PFSK-1 (cell line): ENCODE measurements around the gene TBX1.
A peak's percentile ranks its signal among the peaks of the same experiment; 100 is the strongest.

ENCODE experiments used
- FOXP2 ChIP-seq: optimal IDR thresholded peaks from 2 replicates; pipeline ENCODE3; 2011; ENCODE audit warnings: borderline replicate concordance, control low read depth, inconsistent platforms; ENCODE audit not compliant: insufficient read depth; ENCODE audit errors: extremely low read length, extremely low read depth
- POLR2AphosphoS5 ChIP-seq: IDR thresholded peaks from 2 replicates; pipeline ENCODE4 v1.6.1; 2012; ENCODE audit warnings: low read depth, mild to moderate bottlenecking, control low read depth, low read length, moderate library complexity
- REST ChIP-seq, 2 experiments: IDR thresholded peaks; 2 replicates each; pipeline versions ENCODE4 v1.6.1 to v1.8.0; 2011 to 2012; ENCODE audit warnings: low read depth in 2 of 2, low read length in 2 of 2, control low read depth in 1 of 2, inconsistent platforms in 1 of 2, mild to moderate bottlenecking in 1 of 2, moderate library complexity in 1 of 2; ENCODE audit not compliant: insufficient read depth in 1 of 2
- SIN3A ChIP-seq: IDR thresholded peaks from 2 replicates; pipeline ENCODE4 v1.6.1; 2012; ENCODE audit warnings: mild to moderate bottlenecking, low read length, moderate library complexity, borderline replicate concordance; ENCODE audit not compliant: insufficient read depth
- TAF1 ChIP-seq: IDR thresholded peaks from 2 replicates; pipeline ENCODE4 v1.6.1; 2012; ENCODE audit warnings: low read length, control low read depth, borderline replicate concordance; ENCODE audit not compliant: insufficient read depth

DNA sequence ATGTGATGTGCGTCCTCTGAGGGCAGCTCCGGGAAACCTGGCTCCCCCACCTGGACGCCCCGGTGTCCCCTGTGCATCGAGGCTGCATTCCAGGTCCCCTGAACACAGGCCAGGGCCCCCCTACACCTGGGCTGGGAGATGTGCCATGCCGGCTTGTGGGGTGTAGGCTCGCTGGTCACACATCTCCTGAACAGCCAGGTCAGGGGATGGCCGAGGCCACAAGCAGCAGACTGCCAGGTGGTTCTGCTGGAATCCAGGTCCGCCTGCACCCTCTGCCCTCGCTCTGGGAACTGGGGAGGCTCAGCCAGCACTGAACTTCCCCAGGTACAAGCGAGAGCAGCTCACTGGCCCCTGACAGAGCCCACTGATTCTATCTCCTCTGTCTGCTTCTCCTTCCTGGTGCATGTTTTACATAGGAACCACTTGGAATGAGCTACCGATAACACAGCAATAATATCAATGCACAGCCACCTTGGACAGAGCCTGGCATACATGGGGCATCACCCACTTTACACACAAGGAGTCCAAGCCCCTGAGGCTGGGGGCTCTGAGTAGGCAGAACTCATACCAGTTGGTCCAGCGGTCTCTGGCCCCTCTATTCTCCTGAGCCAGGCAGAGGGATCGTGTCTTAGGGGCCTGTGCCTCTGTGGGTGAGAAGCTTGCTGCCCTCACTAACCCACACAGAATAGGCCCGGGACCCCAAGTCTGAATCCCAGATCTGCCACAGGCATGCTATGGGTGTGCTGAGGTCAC, 46.8 kb downstream of the TBX1 start:
- TF ChIP-seq TAF1 (no peak), POLR2AphosphoS5 (no peak), REST (IDR thresholded peaks at IDR 0.05; ENCODE audit: insufficient read depth in 1 of 2, low read depth in 2 of 2, low read length in 2 of 2) (0 out of 4 replicates have a peak, but pooled peaks of 1 of the 2 experiments have one; percentile 61), FOXP2 (no peak), SIN3A (no peak)
